IMR-90 (cell line): ENCODE measurements around the gene RCC1. TPM values are rescaled to one million over a fixed set of nuclear protein-coding genes. Genes with fewer than 3 reads are reported as not detected.

ENCODE experiments used
- ATAC-seq: fragments of 200-7000 bp; cut with Tn5 transposase; 2 replicates; pipeline ENCODE4 v1.9.1; 2020; ENCODE audit warnings: low read depth, mild to moderate bottlenecking, moderate library complexity
- BruUV-seq: library from RNA; stranded (reverse); fragments of 400-500 nt; replicated peaks from 2 replicates; lab custom pipeline; 2021; lab: Mats Ljungman, UMichigan
- CTCF ChIA-PET: fragments of 300-600 bp; formaldehyde crosslinking; extraction: SDS; loops from one replicate; lab custom pipeline; 2021; ENCODE audit warnings: antibody characterized with exemption; lab: Yijun Ruan, JAX
- POLR2A ChIA-PET: fragments of 300-600 bp; sonication (Branson Sonifier 250); formaldehyde crosslinking; loops from one replicate; lab custom pipeline; 2022; ENCODE audit warnings: antibody characterized with exemption; ENCODE audit not compliant: unreplicated experiment; lab: Charles Lee
- DNase-seq: peaks from one replicate; pipeline ENCODE4 v3.0.0; 2013
- H2AFZ ChIP-seq: replicated peaks from 2 replicates; pipeline ENCODE3; 2013; ENCODE audit warnings: low read length, mild to moderate bottlenecking; ENCODE audit not compliant: poor library complexity
- H2AK5ac ChIP-seq: 2 replicates; pipeline ENCODE4 v1.6.1; 2013; ENCODE audit warnings: low read depth, low read length, inconsistent platforms
- H2AK9ac ChIP-seq: replicated peaks from 2 replicates; pipeline ENCODE3; 2013; ENCODE audit warnings: mild to moderate bottlenecking, low read depth, low read length, moderate library complexity; ENCODE audit not compliant: poor library complexity
- H2BK120ac ChIP-seq: 2 replicates; pipeline ENCODE4 v1.6.1; 2013; ENCODE audit warnings: low read depth, low read length, inconsistent platforms
- H2BK15ac ChIP-seq: 3 replicates; pipeline ENCODE4 v1.6.1; 2013; ENCODE audit warnings: low read depth, low read length, inconsistent platforms
- H2BK20ac ChIP-seq: 2 replicates; pipeline ENCODE4 v1.6.1; 2013; ENCODE audit warnings: low read depth, mild to moderate bottlenecking, inconsistent platforms, low read length, moderate library complexity
- H2BK5ac ChIP-seq: 2 replicates; pipeline ENCODE4 v1.6.1; 2013; ENCODE audit warnings: mild to moderate bottlenecking, low read depth, low read length, inconsistent platforms; ENCODE audit not compliant: poor library complexity, severe bottlenecking
- H3K14ac ChIP-seq: replicated peaks from 2 replicates; pipeline ENCODE4 v1.6.1; 2013; ENCODE audit warnings: low read depth, low read length, inconsistent platforms
- H3K18ac ChIP-seq: 2 replicates; pipeline ENCODE4 v1.6.1; 2013; ENCODE audit warnings: low read depth, low read length, control low read depth
- H3K23ac ChIP-seq: 2 replicates; pipeline ENCODE4 v1.6.1; 2013; ENCODE audit warnings: low read depth, low read length, inconsistent platforms
- H3K27ac ChIP-seq: 2 replicates; pipeline ENCODE4 v1.5.1; 2013; ENCODE audit warnings: mild to moderate bottlenecking, control low read depth, low read length; ENCODE audit not compliant: insufficient read depth
- H3K27me3 ChIP-seq: 2 replicates; pipeline ENCODE4 v1.6.1; 2013; ENCODE audit warnings: low read length; ENCODE audit not compliant: control insufficient read depth, insufficient read depth
- H3K36me3 ChIP-seq: 2 replicates; pipeline ENCODE4 v1.6.1; 2013; ENCODE audit warnings: low read length, mixed read lengths; ENCODE audit not compliant: control insufficient read depth, insufficient read depth
- H3K4ac ChIP-seq: 2 replicates; pipeline ENCODE4 v1.6.1; 2013; ENCODE audit warnings: low read depth, low read length, inconsistent platforms
- H3K4me1 ChIP-seq: 2 replicates; pipeline ENCODE4 v1.6.1; 2013; ENCODE audit warnings: low read length, mixed read lengths; ENCODE audit not compliant: control insufficient read depth, insufficient read depth
- H3K4me2 ChIP-seq: 2 replicates; pipeline ENCODE4 v1.6.1; 2013; ENCODE audit warnings: low read depth, mild to moderate bottlenecking, control low read depth, low read length, moderate library complexity
- H3K4me3 ChIP-seq: 2 replicates; pipeline ENCODE4 v1.5.1; 2013; ENCODE audit warnings: low read depth, mild to moderate bottlenecking, control low read depth, low read length, moderate library complexity; ENCODE audit not compliant: insufficient read depth
- H3K56ac ChIP-seq: 2 replicates; pipeline ENCODE4 v1.6.1; 2013; ENCODE audit warnings: low read length, inconsistent platforms; ENCODE audit not compliant: insufficient read depth; ENCODE audit errors: extremely low read depth
- H3K79me1 ChIP-seq, 2 experiments: 2 replicates each; pipeline ENCODE4 v1.6.1; 2013; ENCODE audit warnings: low read length in 2 of 2, inconsistent platforms in 1 of 2, low read depth in 1 of 2
- H3K9ac ChIP-seq: 2 replicates; pipeline ENCODE4 v1.6.1; 2013; ENCODE audit warnings: low read depth, low read length, control low read depth
- H3K9me1 ChIP-seq: 2 replicates; pipeline ENCODE4 v1.6.1; 2013; ENCODE audit warnings: low read length, inconsistent platforms; ENCODE audit not compliant: insufficient read depth
- H3K9me3 ChIP-seq: 2 replicates; pipeline ENCODE4 v1.6.1; 2013; ENCODE audit warnings: low read length; ENCODE audit not compliant: control insufficient read depth, insufficient read depth
- H4K20me1 ChIP-seq: 2 replicates; pipeline ENCODE4 v1.6.1; 2013; ENCODE audit warnings: low read length, inconsistent platforms; ENCODE audit not compliant: insufficient read depth
- H4K5ac ChIP-seq: 2 replicates; pipeline ENCODE4 v1.6.1; 2013; ENCODE audit warnings: mild to moderate bottlenecking, low read depth, low read length, control low read depth
- H4K8ac ChIP-seq, 2 experiments: 2 replicates each; pipeline ENCODE4 v1.6.1; 2013; ENCODE audit warnings: low read depth in 2 of 2, low read length in 2 of 2, control low read depth in 1 of 2, inconsistent platforms in 1 of 2
- H4K91ac ChIP-seq: 2 replicates; pipeline ENCODE4 v1.6.1; 2013; ENCODE audit warnings: low read depth, low read length, inconsistent platforms; ENCODE audit not compliant: insufficient read depth
- CTCF ChIP-seq: conservative IDR thresholded peaks from 2 replicates; pipeline ENCODE4 v1.5.1; 2012; ENCODE audit warnings: mild to moderate bottlenecking, low read depth, low read length, improper control_type of control experiment
- ELK1 ChIP-seq: fragments of 150-350 bp; IDR thresholded peaks from 2 replicates; pipeline ENCODE4 v1.6.1; 2016; ENCODE audit warnings: low read depth, mild to moderate bottlenecking, low read length, moderate library complexity, borderline replicate concordance
- MXI1 ChIP-seq: IDR thresholded peaks from 2 replicates; pipeline ENCODE4 v1.6.1; 2012; ENCODE audit warnings: low read depth, mild to moderate bottlenecking, low read length, moderate library complexity, borderline replicate concordance
- NFE2L2 ChIP-seq: fragments of 150-350 bp; IDR thresholded peaks from 2 replicates; pipeline ENCODE4 v1.6.1; 2016; ENCODE audit warnings: low read depth, mild to moderate bottlenecking, low read length
- POLR2A ChIP-seq: IDR thresholded peaks from 2 replicates; pipeline ENCODE4 v1.6.1; 2012; ENCODE audit warnings: mild to moderate bottlenecking, low read depth, low read length
- RAD21 ChIP-seq: IDR thresholded peaks from 2 replicates; pipeline ENCODE4 v1.6.1; 2012; ENCODE audit warnings: low read length, improper control_type of control experiment
- WGBS, 2 experiments: methylation state at CpG; one replicate each; pipeline versions ENCODE4 v1.1.5 to v1.1.7; 2013; ENCODE audit warnings: missing lambda C conversion rate in 2 of 2; ENCODE audit not compliant: insufficient read length in 1 of 2; ENCODE audit errors: extremely low coverage in 2 of 2; 5-methylcytosine and 5-hydroxymethylcytosine counted together
- dilution Hi-C: fragments of 300-500 bp; cut with HindIII; formaldehyde crosslinking; loops from one replicate; pipeline ENCODE4 v1.14.3; 2018; ENCODE audit warnings: low sequenced_read_pairs; ENCODE audit not compliant: unreplicated experiment
- in situ Hi-C: fragments of 300-500 bp; cut with MboI; formaldehyde crosslinking; loops from 3 replicates; pipeline ENCODE4 v1.14.3; 2019; ENCODE audit warnings: low sequenced_read_pairs, inconsistent platforms, mixed read lengths
- intact Hi-C: fragments of 100-400 bp; cut with micrococcal nuclease; formaldehyde crosslinking; loops from 2 replicates; pipeline ENCODE4 v1.10.0; 2022
- polyA plus RNA-seq, 3 experiments: library from polyadenylated mRNA; depleted of rRNA; stranded (reverse); fragments of >200 nt; gene quantifications; 2 replicates each; pipeline ENCODE4 v1.2.3, GENCODE V29; 2012; ENCODE audit warnings: low replicate concordance in 1 of 3
- total RNA-seq: library from RNA; depleted of rRNA; stranded (reverse); fragments of >200 nt; gene quantifications from 2 replicates; pipeline ENCODE4 v1.2.3, GENCODE V29; 2012

The RCC1 gene
- total and polyA plus RNA-seq, 2 of the 4 experiments (the other 2 are of a cell fraction), result 33.2 to 43.9 TPM

- Histone ChIP-seq H2BK20ac (no peak overlapping the region), H2BK5ac (no peak overlapping the region), H3K27ac (no peak overlapping the region), H3K79me1 (peaks cover 17 to 36% of the 10 kb centered on the region in 2 experiments), H2BK15ac (no peak overlapping the region), H4K8ac (no peak overlapping the region), H2AFZ (no peak overlapping the region), H4K91ac (no peak overlapping the region), H2AK9ac (no peak overlapping the region), H3K56ac (no peak overlapping the region), H3K4me2 (no peak overlapping the region), H3K36me3 (peaks cover 10% of the 10 kb centered on the region), H4K20me1 (peaks cover 75% of the 10 kb centered on the region), H3K4me1 (peaks cover 9% of the 10 kb centered on the region), H3K9ac (no peak overlapping the region), H3K18ac (no peak overlapping the region), H2AK5ac (no peak overlapping the region), H3K23ac (no peak overlapping the region), H3K9me3 (no peaks in the 10 kb centered on the region), H3K14ac (no peak overlapping the region), H3K9me1 (no peaks in the 10 kb centered on the region; the same call in 1 of the 2 replicates), H3K27me3 (no peaks in the 10 kb centered on the region), H3K4me3 (no peak overlapping the region), H4K5ac (no peak overlapping the region), H3K4ac (no peak overlapping the region), H2BK120ac (no peak overlapping the region)
- WGBS, 2 experiments, result 100% methylated on average over 1 of the region's 1 CpG; no CpG with 5 or more reads in 1 of the 2 experiments
- DNase-seq (no peak), ATAC-seq (no peak)
- dilution Hi-C loops (no loop called here), in situ Hi-C loops (loop anchor here (5.0 kb wide), 1 partner anchor 86 kb away; no protein-coding TSS in a partner anchor), intact Hi-C loops (loop anchor here (5.0 kb wide), 2 partner anchors 66 to 361 kb away; no protein-coding TSS in a partner anchor)
- POLR2A ChIA-PET, result interaction anchor here (0.6 kb wide), 1 partner anchor 86 kb away, joined by 4 read pairs; no protein-coding TSS in a partner anchor
- TF ChIP-seq POLR2A, result 0 out of 2 replicates have a peak, but pooled peaks have one; percentile 0
- TF ChIP-seq CTCF, result no peak
- no peak for TF ChIP-seq MXI1
- TF ChIP-seq ELK1, result no peak
- no peak for TF ChIP-seq NFE2L2
- no peak for TF ChIP-seq RAD21
- CTCF ChIA-PET, result interaction anchor here (0.6 to 1.9 kb wide), 6 partner anchors 9 to 296 kb away, joined by 3 to 7 read pairs (median 4); no protein-coding TSS in a partner anchor
- BruUV-seq, result no TSS peak
These were observed 10.7 kb downstream of the RCC1 start for GRCh38 chr1:28516518-28516956.
